ENCODE measurements around the gene ZNF91.
"Not testable (repeated sequence)": the region's sequence is repeated elsewhere in the genome, so short reads cannot be mapped to it uniquely, and the experiment has no call there.

The ZNF91 gene

GRCh38 chr19:23321403-23321802, 73.9 kb downstream of the ZNF91 start:
- not testable (repeated sequence) for H4K91ac ChIP-seq (ENCODE audit: low read depth, low read length, poor library complexity); H4K8ac ChIP-seq (ENCODE audit: low read depth, low read length); DNase-seq (ENCODE audit: low spot score); H3K4ac ChIP-seq (ENCODE audit: low read length); H2BK15ac ChIP-seq (ENCODE audit: low read length); H3K4me1 ChIP-seq (ENCODE audit: control insufficient read depth in 2 of 2, insufficient read depth in 1 of 2, low read depth in 1 of 2, low read length in 2 of 2); H3K14ac ChIP-seq (ENCODE audit: low read length); H3K27ac ChIP-seq (replicated peaks; ENCODE audit: low read length); H3K18ac ChIP-seq (ENCODE audit: low read length); H2AK5ac ChIP-seq (ENCODE audit: low read depth, low read length); H3K4me3 ChIP-seq (ENCODE audit: low read length in 2 of 2); H3K27me3 ChIP-seq (ENCODE audit: control insufficient read depth in 3 of 3, insufficient read depth in 3 of 3, low read depth in 1 of 3, low read length in 3 of 3); H2BK120ac ChIP-seq (ENCODE audit: low read depth, low read length); H2AFZ ChIP-seq (ENCODE audit: low read length); H3K23ac ChIP-seq (ENCODE audit: low read depth, low read length, poor library complexity); H3K79me1 ChIP-seq (ENCODE audit: low read depth, low read length); H3K4me2 ChIP-seq (ENCODE audit: insufficient read depth, low read length, poor library complexity, severe bottlenecking); H3K9ac ChIP-seq (ENCODE audit: low read depth, low read length, poor library complexity); H2BK12ac ChIP-seq (ENCODE audit: low read length); H2BK5ac ChIP-seq (ENCODE audit: low read length)
- Histone ChIP-seq H3K36me3 (replicated peaks in 1 of 2; ENCODE audit: control insufficient read depth in 2 of 2, insufficient read depth in 2 of 2, low read length in 2 of 2) (peaks cover 0 to 14% of the 10 kb centered on the region in 2 donors), H3K9me3 (replicated peaks in 1 of 2; ENCODE audit: control insufficient read depth in 2 of 2, insufficient read depth in 1 of 2, low read depth in 1 of 2, low read length in 2 of 2) (peaks cover 10 to 12% of the 10 kb centered on the region in 2 donors)

GRCh38 chr19:23319571-23319970, 75.7 kb downstream of the ZNF91 start:
- no CpG with 5 or more reads among the region's 3 CpGs for WGBS, 2 donors (ENCODE audit: extremely low coverage in 2 of 2, insufficient read length in 2 of 2, insufficient replicate concordance in 1 of 2)
- H4K8ac ChIP-seq (ENCODE audit: low read depth, low read length), result not testable (repeated sequence)

GRCh38 chr19:23318941-23319340, 76.3 kb downstream of the ZNF91 start:
- not testable (repeated sequence) for H2BK5ac ChIP-seq (ENCODE audit: low read length); H3K14ac ChIP-seq (ENCODE audit: low read length); H3K27me3 ChIP-seq (ENCODE audit: control insufficient read depth in 3 of 3, insufficient read depth in 3 of 3, low read depth in 1 of 3, low read length in 3 of 3); H3K4me1 ChIP-seq (ENCODE audit: control insufficient read depth in 2 of 2, insufficient read depth in 1 of 2, low read depth in 1 of 2, low read length in 2 of 2); H2BK120ac ChIP-seq (ENCODE audit: low read depth, low read length); H3K18ac ChIP-seq (ENCODE audit: low read length); H2BK15ac ChIP-seq (ENCODE audit: low read length); H3K4me2 ChIP-seq (ENCODE audit: insufficient read depth, low read length, poor library complexity, severe bottlenecking); DNase-seq (ENCODE audit: low spot score); H2AFZ ChIP-seq (ENCODE audit: low read length); H3K79me1 ChIP-seq (ENCODE audit: low read depth, low read length); H3K4ac ChIP-seq (ENCODE audit: low read length); H2BK12ac ChIP-seq (ENCODE audit: low read length); H3K4me3 ChIP-seq (ENCODE audit: low read length in 2 of 2); H4K91ac ChIP-seq (ENCODE audit: low read depth, low read length, poor library complexity); H3K9ac ChIP-seq (ENCODE audit: low read depth, low read length, poor library complexity); H4K8ac ChIP-seq (ENCODE audit: low read depth, low read length); H3K23ac ChIP-seq (ENCODE audit: low read depth, low read length, poor library complexity); H2AK5ac ChIP-seq (ENCODE audit: low read depth, low read length); H3K27ac ChIP-seq (replicated peaks; ENCODE audit: low read length); H3K36me3 ChIP-seq (replicated peaks in 1 of 2; ENCODE audit: control insufficient read depth in 2 of 2, insufficient read depth in 2 of 2, low read length in 2 of 2)
- WGBS, 2 donors (ENCODE audit: extremely low coverage in 2 of 2, insufficient read length in 2 of 2, insufficient replicate concordance in 1 of 2), result no CpG with 5 or more reads among the region's 2 CpGs
- H3K9me3 ChIP-seq (replicated peaks in 1 of 2; ENCODE audit: control insufficient read depth in 2 of 2, insufficient read depth in 1 of 2, low read depth in 1 of 2, low read length in 2 of 2), result peaks cover 0 to 11% of the 10 kb centered on the region in 2 donors

More at GRCh38 chr19:23319571-23319970, 75.7 kb downstream of the ZNF91 start:
- H2BK5ac ChIP-seq (ENCODE audit: low read length); H2AK5ac ChIP-seq (ENCODE audit: low read depth, low read length); H3K36me3 ChIP-seq (replicated peaks in 1 of 2; ENCODE audit: control insufficient read depth in 2 of 2, insufficient read depth in 2 of 2, low read length in 2 of 2); H2BK120ac ChIP-seq (ENCODE audit: low read depth, low read length); H3K79me1 ChIP-seq (ENCODE audit: low read depth, low read length); H2BK12ac ChIP-seq (ENCODE audit: low read length); H2BK15ac ChIP-seq (ENCODE audit: low read length); H3K18ac ChIP-seq (ENCODE audit: low read length); H4K91ac ChIP-seq (ENCODE audit: low read depth, low read length, poor library complexity); DNase-seq (ENCODE audit: low spot score); H3K4ac ChIP-seq (ENCODE audit: low read length); H3K27ac ChIP-seq (replicated peaks; ENCODE audit: low read length); H3K23ac ChIP-seq (ENCODE audit: low read depth, low read length, poor library complexity); H3K4me2 ChIP-seq (ENCODE audit: insufficient read depth, low read length, poor library complexity, severe bottlenecking); H3K14ac ChIP-seq (ENCODE audit: low read length); H3K9ac ChIP-seq (ENCODE audit: low read depth, low read length, poor library complexity); H3K9me3 ChIP-seq (replicated peaks in 1 of 2; ENCODE audit: control insufficient read depth in 2 of 2, insufficient read depth in 1 of 2, low read depth in 1 of 2, low read length in 2 of 2); H3K27me3 ChIP-seq (ENCODE audit: control insufficient read depth in 3 of 3, insufficient read depth in 3 of 3, low read depth in 1 of 3, low read length in 3 of 3); H3K4me3 ChIP-seq (ENCODE audit: low read length in 2 of 2); H2AFZ ChIP-seq (ENCODE audit: low read length); H3K4me1 ChIP-seq (ENCODE audit: control insufficient read depth in 2 of 2, insufficient read depth in 1 of 2, low read depth in 1 of 2, low read length in 2 of 2): not testable (repeated sequence)

- H2BK5ac ChIP-seq (ENCODE audit: low read length), result no peak overlapping the region
- H3K27ac ChIP-seq (replicated peaks; ENCODE audit: low read length), result no peak overlapping the region
- no peak overlapping the region for H2AFZ ChIP-seq (ENCODE audit: low read length)
- no peak overlapping the region for H2BK12ac ChIP-seq (ENCODE audit: low read length)
- no CpG with 5 or more reads among the region's 1 CpG for WGBS, 2 donors (ENCODE audit: extremely low coverage in 2 of 2, insufficient read length in 2 of 2, insufficient replicate concordance in 1 of 2)
- H3K4ac ChIP-seq (ENCODE audit: low read length), result no peak overlapping the region
- no peak overlapping the region for H3K4me3 ChIP-seq (ENCODE audit: low read length in 2 of 2)
- no peaks in the 10 kb centered on the region for H3K36me3 ChIP-seq (replicated peaks in 1 of 2; ENCODE audit: control insufficient read depth in 2 of 2, insufficient read depth in 2 of 2, low read length in 2 of 2)
- H4K8ac ChIP-seq (ENCODE audit: low read depth, low read length), result no peak overlapping the region
- no peak overlapping the region for H3K18ac ChIP-seq (ENCODE audit: low read length)
- H3K14ac ChIP-seq (ENCODE audit: low read length), result no peak overlapping the region
- no peak overlapping the region for H3K9ac ChIP-seq (ENCODE audit: low read depth, low read length, poor library complexity)
- no peak for DNase-seq (ENCODE audit: low spot score)
- peaks cover 0 to 8% of the 10 kb centered on the region in 2 donors for H3K9me3 ChIP-seq (replicated peaks in 1 of 2; ENCODE audit: control insufficient read depth in 2 of 2, insufficient read depth in 1 of 2, low read depth in 1 of 2, low read length in 2 of 2)
- no peak overlapping the region for H2BK120ac ChIP-seq (ENCODE audit: low read depth, low read length)
- no peak overlapping the region for H3K23ac ChIP-seq (ENCODE audit: low read depth, low read length, poor library complexity)
- H3K4me1 ChIP-seq (ENCODE audit: control insufficient read depth in 2 of 2, insufficient read depth in 1 of 2, low read depth in 1 of 2, low read length in 2 of 2), result no peaks in the 10 kb centered on the region
- no peak overlapping the region for H2AK5ac ChIP-seq (ENCODE audit: low read depth, low read length)
- H2BK15ac ChIP-seq (ENCODE audit: low read length), result no peak overlapping the region
- no peak overlapping the region for H4K91ac ChIP-seq (ENCODE audit: low read depth, low read length, poor library complexity)
- no peak overlapping the region for H3K4me2 ChIP-seq (ENCODE audit: insufficient read depth, low read length, poor library complexity, severe bottlenecking)
- H3K79me1 ChIP-seq (ENCODE audit: low read depth, low read length), result peaks cover 2% of the 10 kb centered on the region
- no peaks in the 10 kb centered on the region for H3K27me3 ChIP-seq (ENCODE audit: control insufficient read depth in 3 of 3, insufficient read depth in 3 of 3, low read depth in 1 of 3, low read length in 3 of 3)
Measured at GRCh38 chr19:23318143-23318542, 77.1 kb downstream of the ZNF91 start.

Measured in neuronal stem cell (in vitro differentiated cells).